ENCODE results near the gene ZBTB7C.

- no peak for TF ChIP-seq POLR2A (IDR thresholded peaks at IDR 0.05; ENCODE audit: low read length)
- TF ChIP-seq NFE2L2 (conservative IDR thresholded peaks at IDR 0.05; ENCODE audit: low read length), result no peak
- TF ChIP-seq CTCF (IDR thresholded peaks at IDR 0.05), result no peak
- no peak for TF ChIP-seq ZSCAN20 (CRISPR knock-in tag; IDR thresholded peaks at IDR 0.05)
- no peak for TF ChIP-seq RAD21 (conservative IDR thresholded peaks at IDR 0.05 in 1 of 2, IDR thresholded peaks at IDR 0.05 in 1 of 2)
- TF ChIP-seq PHF8 (IDR thresholded peaks at IDR 0.05; ENCODE audit: borderline replicate concordance, low read depth), result no peak
Observed at GRCh38 chr18:48137374-48138081, 271.7 kb downstream of the ZBTB7C start.

Measured in A549 (cell line).